DMS153 (cell line): ENCODE measurements around the gene GALT.

Experiments used
- DNase-seq: peaks from one replicate; lab custom pipeline; 2025; lab: John Stamatoyannopoulos, UW

The GALT gene

GRCh38 chr9:34684145-34684544 is 37.7 kb downstream of the GALT start:
- no peak for DNase-seq

GRCh38 chr9:34684816-34685215 is 38.3 kb downstream of the GALT start:
- no peak for DNase-seq

GRCh38 chr9:34685591-34685990 is 39.1 kb downstream of the GALT start:
- no peak for DNase-seq

- no peak for DNase-seq
Observed at GRCh38 chr9:34686231-34686630, 39.8 kb downstream of the GALT start.

- DNase-seq: no peak
Observed at GRCh38 chr9:34686732-34687131, 40.3 kb downstream of the GALT start.

- DNase-seq: no peak
Observed at GRCh38 chr9:34687276-34688030, 41.0 kb downstream of the GALT start.

- no peak for DNase-seq
Observed at GRCh38 chr9:34688329-34689115, 42.0 kb downstream of the GALT start.

GRCh38 chr9:34689116-34689470 is 42.6 kb downstream of the GALT start:
- no peak for DNase-seq

GRCh38 chr9:34689512-34689911 is 43.0 kb downstream of the GALT start:
- DNase-seq: no peak

GRCh38 chr9:34690983-34691935 is 44.8 kb downstream of the GALT start, which contains the start of gene CCL19:
Gene CCL19 (minus strand): TSS chr9:34691276. CDS start chr9:34691139, 137 bp downstream.
- no peak for DNase-seq

- DNase-seq: no peak
Observed at GRCh38 chr9:34691936-34692315, 45.5 kb downstream of the GALT start.

GRCh38 chr9:34693560-34693959 is 47.1 kb downstream of the GALT start:
- no peak for DNase-seq

- DNase-seq: no peak
Observed at GRCh38 chr9:34694811-34695210, 48.3 kb downstream of the GALT start.
